Pancreas (tissue), 10 donors: ENCODE results near the gene CCDC187. TPM values are rescaled to one million over a fixed set of nuclear protein-coding genes. Genes with fewer than 3 reads are reported as not detected.
A peak's percentile ranks its signal among the peaks of the same experiment; 100 is the strongest.

ENCODE experiments used
- ATAC-seq, 4 donors: fragments of 200-7000 bp; cut with Tn5 transposase; one replicate each; pipeline versions ENCODE4 v1.8.0 to v1.9.1; 2020; ENCODE audit warnings: mild to moderate bottlenecking in 4 of 4, moderate library complexity in 4 of 4
- DNase-seq, 6 donors: peaks; one replicate each; pipeline ENCODE4 v3.0.0-alpha.2; 2020
- FAIRE-seq: peaks from 2 replicates; lab custom pipeline; 2012; peaks lifted over from hg19 to GRCh38; lab: Jason Lieb, UNC
- H3K27ac ChIP-seq, 4 donors: fragments of 200-600 bp; sonication (generic); 1 replicate in 3 of 4; 2 replicates in 1 of 4; pipeline versions ENCODE4 v1.5.0 to v1.8.0; 2020
- H3K27me3 ChIP-seq, 4 donors: fragments of 200-600 bp; one replicate each; pipeline ENCODE4 v1.8.0; 2021
- H3K36me3 ChIP-seq, 3 donors: fragments of 200-600 bp; sonication (generic) in 1 of 3; one replicate each; pipeline versions ENCODE4 v1.5.0 to v1.8.0; 2020 to 2021
- H3K4me1 ChIP-seq, 3 donors: fragments of 200-600 bp; one replicate each; pipeline ENCODE4 v1.8.0; 2021
- H3K4me3 ChIP-seq, 4 donors: fragments of 200-600 bp; sonication (generic) in 2 of 4; one replicate each; pipeline versions ENCODE4 v1.5.0 to v1.8.0; 2020 to 2021
- H3K9me3 ChIP-seq, 4 donors: fragments of 200-600 bp; one replicate each; pipeline ENCODE4 v1.8.0; 2021
- CTCF ChIP-seq, 4 donors: fragments of 200-600 bp; sonication (generic) in 3 of 4; IDR thresholded peaks; one replicate each; pipeline versions ENCODE4 v1.5.0 to v1.8.0; 2021; ENCODE audit warnings: antibody characterized with exemption in 4 of 4
- WGBS, 2 donors: extraction: QIAGEN DNeasy Blood & Tissue Kit; methylation state at CpG; one replicate each; pipeline ENCODE4 v1.1.7; 2013; 5-methylcytosine and 5-hydroxymethylcytosine counted together
- intact Hi-C, 3 donors: fragments of 100-400 bp; cut with DNase I; formaldehyde crosslinking; loops; one replicate each; pipeline versions ENCODE4 v1.11.1 to v1.14.2; 2022
- polyA plus RNA-seq, 2 donors: library from polyadenylated mRNA; stranded (reverse); fragments of 200-250 nt; gene quantifications; one replicate each; pipeline ENCODE4 v1.2.3, GENCODE V29; 2013
- total RNA-seq, 6 donors: library from RNA; stranded (reverse); fragmentation: NEBNext Ultra II Directional in 4 of 6; extraction: Animal tissue kit (Norgen Biotek cat#: 25700) in 4 of 6; gene quantifications; one replicate each; pipeline versions ENCODE4 v1.2.1 to v1.2.4, GENCODE V29; 2021 to 2023
- donor health status: healthy with polysubstance abuse.
- donor health status: DM: no; HTN: no; CAD: no; lungs with moderate emphysema.
- donor health status: DM: no; HTN: no; CAD: no.
- donor health status: control.
- donor health status: control.
- donor health status: Bipolar disorder and iron deficiency.
- donor health status: DM: yes; HTN: yes; CAD: no.
- donor health status: DM: no; HTN: no; CAD: no.
- donor health status: DM: no; HTN: no; CAD: no.
- donor health status: DM: yes; HTN: yes; CAD: no.

Gene CCDC187
- total and polyA plus RNA-seq, 8 donors = 0.14 to 2.6 (median 0.43) TPM

- H3K27ac ChIP-seq = peak overlapping the region; percentile 79 to 94 (median 83)
- 12 to 14% methylated on average over 30 of the region's 30 CpGs for WGBS, 2 donors
Measured at GRCh38 chr9:136249877-136250559, 53.9 kb downstream of the CCDC187 start.

GRCh38 chr9:136248951-136249876 is 54.7 kb downstream of the CCDC187 start:
- no peak for TF ChIP-seq CTCF (IDR thresholded peaks at IDR 0.05)
- intact Hi-C loops = no loop called here
- 50 to 54% methylated on average over 28 to 30 of the region's 30 CpGs for WGBS, 2 donors
- H3K4me3 ChIP-seq = peak overlapping the region in 1 of 4 donors; percentile 2
- ATAC-seq = peak in 3 of 4 donors; percentile 2 to 4 (median 4)
- no peaks in the 10 kb centered on the region for H3K27me3 ChIP-seq
- peaks cover 36 to 42% (median 38%) of the 10 kb centered on the region in 3 donors for H3K4me1 ChIP-seq
- FAIRE-seq = no peak
- DNase-seq = peak in 3 of 6 donors; percentile 49 to 84 (median 71)
- H3K27ac ChIP-seq = peak overlapping the region; percentile 79 to 94 (median 83)
- H3K36me3 ChIP-seq = no peaks in the 10 kb centered on the region
- H3K9me3 ChIP-seq = no peaks in the 10 kb centered on the region

More at GRCh38 chr9:136249877-136250559, 53.9 kb downstream of the CCDC187 start:
- TF ChIP-seq CTCF (IDR thresholded peaks at IDR 0.05) = no peak
- no peaks in the 10 kb centered on the region for H3K27me3 ChIP-seq
- peak; percentile 77 to 80 (median 78) for ATAC-seq
- no peak for FAIRE-seq
- intact Hi-C loops = no loop called here
- H3K36me3 ChIP-seq = no peaks in the 10 kb centered on the region
- H3K4me1 ChIP-seq = peaks cover 30 to 38% (median 36%) of the 10 kb centered on the region in 3 donors
- H3K4me3 ChIP-seq = peak overlapping the region in 1 of 4 donors; percentile 2
- DNase-seq = peak; percentile 86 to 95 (median 93)
- H3K9me3 ChIP-seq = no peaks in the 10 kb centered on the region

GRCh38 chr9:136247947-136248637 is 55.8 kb downstream of the CCDC187 start:
- Histone ChIP-seq H3K4me3 (no peak overlapping the region), H3K36me3 (no peaks in the 10 kb centered on the region), H3K9me3 (no peaks in the 10 kb centered on the region), H3K27ac (peak overlapping the region in 3 of 4 donors; percentile 79 to 86 (median 80)), H3K27me3 (no peaks in the 10 kb centered on the region), H3K4me1 (peaks cover 40 to 50% (median 47%) of the 10 kb centered on the region in 3 donors)
- ATAC-seq (no peak), DNase-seq (peak in 2 of 6 donors; percentile 40 to 56), FAIRE-seq (no peak)
- intact Hi-C loops = no loop called here
- TF ChIP-seq CTCF (IDR thresholded peaks at IDR 0.05) = no peak
- WGBS, 2 donors = 92% methylated on average over 24 of the region's 24 CpGs

GRCh38 chr9:136247551-136247916 is 56.4 kb downstream of the CCDC187 start:
- Histone ChIP-seq H3K4me1 (peaks cover 42 to 51% (median 48%) of the 10 kb centered on the region in 3 donors), H3K4me3 (no peak overlapping the region), H3K9me3 (no peaks in the 10 kb centered on the region), H3K27me3 (no peaks in the 10 kb centered on the region), H3K27ac (no peak overlapping the region), H3K36me3 (no peaks in the 10 kb centered on the region)
- intact Hi-C loops = no loop called here
- ATAC-seq (no peak), DNase-seq (peak in 2 of 6 donors; percentile 32 to 37), FAIRE-seq (no peak)
- 84 to 85% methylated on average over 8 to 9 of the region's 9 CpGs for WGBS, 2 donors
- TF ChIP-seq CTCF (IDR thresholded peaks at IDR 0.05) = no peak
